Measurements from ENCODE around the gene OSBPL2. TPM values are rescaled to one million over a fixed set of nuclear protein-coding genes. Genes with fewer than 3 reads are reported as not detected.

Gene OSBPL2
- total and polyA plus RNA-seq, 9 of the 15 experiments (the other 6 are each of a cell fraction or from before 2014, with no cell fraction given) = 2.5 to 25.6 (median 14.1) TPM

DNA sequence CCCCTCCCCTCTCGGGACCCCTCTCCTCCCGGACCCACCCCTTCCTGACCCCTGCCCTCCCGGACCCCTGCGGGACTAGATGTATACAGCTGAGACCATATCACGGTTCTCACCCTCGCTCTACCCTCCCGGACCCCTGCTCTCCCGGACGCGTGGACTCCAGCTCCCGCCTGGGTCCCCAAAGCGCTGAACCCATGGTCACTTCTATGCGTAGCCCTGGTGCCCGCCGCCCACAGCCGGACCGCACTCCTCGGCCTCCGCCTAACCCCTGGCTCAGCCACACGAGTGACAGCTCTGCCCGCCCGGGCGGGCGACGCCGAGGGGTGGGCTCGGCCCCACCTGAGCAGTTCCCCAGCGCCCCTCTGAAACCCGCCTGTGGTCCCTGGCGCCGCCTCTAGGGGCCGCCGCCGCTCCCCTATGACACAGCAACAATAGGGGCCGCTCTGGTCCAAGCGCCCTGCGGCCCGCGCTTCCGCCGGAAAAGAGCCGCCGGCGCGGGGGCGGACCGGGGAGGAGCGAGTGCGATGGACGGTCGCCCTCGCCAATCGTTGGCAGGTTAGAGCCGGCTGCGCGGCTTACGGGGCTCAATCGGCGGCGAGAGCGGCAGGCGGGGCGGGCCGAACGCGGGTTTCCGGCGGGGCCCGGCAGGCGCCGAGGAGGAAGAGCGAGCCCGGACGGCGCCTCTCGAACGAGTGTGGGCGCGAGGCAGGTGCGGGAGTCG lies 64.2 kb downstream of the OSBPL2 start, which contains the start of gene ADRM1 (continued):
- TF ChIP-seq, protein P1, sequence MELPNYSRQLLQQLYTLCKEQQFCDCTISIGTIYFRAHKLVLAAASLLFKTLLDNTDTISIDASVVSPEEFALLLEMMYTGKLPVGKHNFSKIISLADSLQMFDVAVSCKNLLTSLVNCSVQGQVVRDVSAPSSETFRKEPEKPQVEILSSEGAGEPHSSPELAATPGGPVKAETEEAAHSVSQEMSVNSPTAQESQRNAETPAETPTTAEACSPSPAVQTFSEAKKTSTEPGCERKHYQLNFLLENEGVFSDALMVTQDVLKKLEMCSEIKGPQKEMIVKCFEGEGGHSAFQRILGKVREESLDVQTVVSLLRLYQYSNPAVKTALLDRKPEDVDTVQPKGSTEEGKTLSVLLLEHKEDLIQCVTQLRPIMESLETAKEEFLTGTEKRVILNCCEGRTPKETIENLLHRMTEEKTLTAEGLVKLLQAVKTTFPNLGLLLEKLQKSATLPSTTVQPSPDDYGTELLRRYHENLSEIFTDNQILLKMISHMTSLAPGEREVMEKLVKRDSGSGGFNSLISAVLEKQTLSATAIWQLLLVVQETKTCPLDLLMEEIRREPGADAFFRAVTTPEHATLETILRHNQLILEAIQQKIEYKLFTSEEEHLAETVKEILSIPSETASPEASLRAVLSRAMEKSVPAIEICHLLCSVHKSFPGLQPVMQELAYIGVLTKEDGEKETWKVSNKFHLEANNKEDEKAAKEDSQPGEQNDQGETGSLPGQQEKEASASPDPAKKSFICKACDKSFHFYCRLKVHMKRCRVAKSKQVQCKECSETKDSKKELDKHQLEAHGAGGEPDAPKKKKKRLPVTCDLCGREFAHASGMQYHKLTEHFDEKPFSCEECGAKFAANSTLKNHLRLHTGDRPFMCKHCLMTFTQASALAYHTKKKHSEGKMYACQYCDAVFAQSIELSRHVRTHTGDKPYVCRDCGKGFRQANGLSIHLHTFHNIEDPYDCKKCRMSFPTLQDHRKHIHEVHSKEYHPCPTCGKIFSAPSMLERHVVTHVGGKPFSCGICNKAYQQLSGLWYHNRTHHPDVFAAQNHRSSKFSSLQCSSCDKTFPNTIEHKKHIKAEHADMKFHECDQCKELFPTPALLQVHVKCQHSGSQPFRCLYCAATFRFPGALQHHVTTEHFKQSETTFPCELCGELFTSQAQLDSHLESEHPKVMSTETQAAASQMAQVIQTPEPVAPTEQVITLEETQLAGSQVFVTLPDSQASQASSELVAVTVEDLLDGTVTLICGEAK (IDR thresholded peaks at IDR 0.05) = peak; percentile 97
- TF ChIP-seq, protein P1 (CRISPR knock-in tag; IDR thresholded peaks at IDR 0.05) = no peak
- TF ChIP-seq, protein P2, sequence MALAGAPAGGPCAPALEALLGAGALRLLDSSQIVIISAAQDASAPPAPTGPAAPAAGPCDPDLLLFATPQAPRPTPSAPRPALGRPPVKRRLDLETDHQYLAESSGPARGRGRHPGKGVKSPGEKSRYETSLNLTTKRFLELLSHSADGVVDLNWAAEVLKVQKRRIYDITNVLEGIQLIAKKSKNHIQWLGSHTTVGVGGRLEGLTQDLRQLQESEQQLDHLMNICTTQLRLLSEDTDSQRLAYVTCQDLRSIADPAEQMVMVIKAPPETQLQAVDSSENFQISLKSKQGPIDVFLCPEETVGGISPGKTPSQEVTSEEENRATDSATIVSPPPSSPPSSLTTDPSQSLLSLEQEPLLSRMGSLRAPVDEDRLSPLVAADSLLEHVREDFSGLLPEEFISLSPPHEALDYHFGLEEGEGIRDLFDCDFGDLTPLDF (CRISPR knock-in tag; IDR thresholded peaks at IDR 0.05) = peak; percentile 79
- TF ChIP-seq RBFOX2 (IDR thresholded peaks at IDR 0.05; ENCODE audit: low read depth, low read length) (peak; percentile 87), POLR2H (tag; IDR thresholded peaks at IDR 0.05; ENCODE audit: low read depth) (0 out of 2 replicates have a peak, but pooled peaks have one; percentile 11), ZNF316 (IDR thresholded peaks at IDR 0.05) (peak; percentile 91), GTF2E2 (tag; IDR thresholded peaks at IDR 0.05) (peak; percentile 89; the same call in 1 of the 2 replicates), YY1 (IDR thresholded peaks at IDR 0.05; ENCODE audit: borderline replicate concordance in 1 of 3, control insufficient read depth in 1 of 3, extremely low read depth in 1 of 3, insufficient read depth in 3 of 3, insufficient read length in 1 of 3, insufficient replicate concordance in 2 of 3, low read depth in 1 of 3, low read length in 2 of 3) (peak in 2 of 3 experiments; percentile 51 to 56), TEAD4 (IDR thresholded peaks at IDR 0.05; ENCODE audit: low read length) (0 out of 2 replicates have a peak, but pooled peaks have one; percentile 14), TEAD4 (CRISPR knock-in tag; IDR thresholded peaks at IDR 0.05; ENCODE audit: borderline replicate concordance) (no peak), TCF7 (IDR thresholded peaks at IDR 0.05; ENCODE audit: borderline replicate concordance) (0 out of 2 replicates have a peak, but pooled peaks have one; percentile 52), FOS (IDR thresholded peaks at IDR 0.05; ENCODE audit: extremely low read depth, insufficient read length) (peak; percentile 88), RCOR1 (IDR thresholded peaks at IDR 0.05; ENCODE audit: borderline replicate concordance in 1 of 2, low read depth in 2 of 2, low read length in 2 of 2) (peak in 1 of 2 experiments; percentile 49; a peak in 1 of 4 replicates)

Measured in K562 (cell line).